GM21390 (cell line): ENCODE measurements around the gene ASPG.

Experiments used
- ATAC-seq: cut with Tn5 transposase; IDR thresholded peaks from one replicate; pipeline ENCODE4 v1.9.1; 2021; ENCODE audit not compliant: unreplicated experiment

The ASPG gene

GRCh38 chr14:104158827-104159798 lies 73.6 kb downstream of the ASPG start:
- no peak for ATAC-seq

GRCh38 chr14:104159990-104160389 lies 74.5 kb downstream of the ASPG start:
- no peak for ATAC-seq

- no peak for ATAC-seq
These were observed 76.3 kb downstream of the ASPG start for GRCh38 chr14:104161602-104162367.

GRCh38 chr14:104162495-104162894 lies 77.0 kb downstream of the ASPG start:
- ATAC-seq: no peak

GRCh38 chr14:104163541-104163940 lies 78.0 kb downstream of the ASPG start:
- no peak for ATAC-seq

- ATAC-seq: no peak
These were observed 78.5 kb downstream of the ASPG start for GRCh38 chr14:104164041-104164440.

- no peak for ATAC-seq
These were observed 79.0 kb downstream of the ASPG start for GRCh38 chr14:104164512-104164911.
